HepG2 (cell line): ENCODE data around the gene MED9. TPM values are rescaled to one million over a fixed set of nuclear protein-coding genes. Genes with fewer than 3 reads are reported as not detected.

Experiments
- EZH2 ChIP-seq: conservative IDR thresholded peaks from 2 replicates; pipeline ENCODE4 v1.6.1; 2012; ENCODE audit warnings: mild to moderate bottlenecking, low read depth, low read length, moderate library complexity
- MEIS2 ChIP-seq: sonication (generic); formaldehyde crosslinking; IDR thresholded peaks from 2 replicates; pipeline ENCODE4 v1.9.0; 2021; ENCODE audit warnings: mild to moderate bottlenecking, missing genetic modification reagents
- MYC ChIP-seq: sonication (generic); formaldehyde crosslinking; IDR thresholded peaks from 2 replicates; pipeline ENCODE4 v1.9.0; 2021; ENCODE audit warnings: missing genetic modification reagents, borderline replicate concordance
- NFRKB ChIP-seq: fragments of 450-650 bp; IDR thresholded peaks from 2 replicates; pipeline ENCODE4 v1.6.1; 2017
- RERE ChIP-seq: IDR thresholded peaks from 2 replicates; pipeline ENCODE4 v1.6.1; 2016; ENCODE audit warnings: low read depth, missing genetic modification reagents, missing compliant biosample characterization
- STAT6 ChIP-seq: sonication (generic); formaldehyde crosslinking; IDR thresholded peaks from 2 replicates; pipeline ENCODE4 v1.4.0; 2020; ENCODE audit warnings: missing genetic modification reagents, mild to moderate bottlenecking, borderline replicate concordance
- ZFP90 ChIP-seq: sonication (generic); formaldehyde crosslinking; IDR thresholded peaks from 2 replicates; pipeline ENCODE4 v1.8.0; 2022; ENCODE audit warnings: missing genetic modification reagents, mild to moderate bottlenecking, inconsistent platforms, borderline replicate concordance
- ZHX1 ChIP-seq: sonication (generic); formaldehyde crosslinking; IDR thresholded peaks from 2 replicates; pipeline ENCODE4 v1.8.1; 2022; ENCODE audit warnings: low read depth, mild to moderate bottlenecking, missing genetic modification reagents
- ZNF292 ChIP-seq: sonication (generic); formaldehyde crosslinking; IDR thresholded peaks from 2 replicates; pipeline ENCODE4 v1.8.1; 2022; ENCODE audit warnings: mild to moderate bottlenecking, low read depth, missing genetic modification reagents, borderline replicate concordance
- ZNF343 ChIP-seq: sonication (generic); formaldehyde crosslinking; IDR thresholded peaks from 2 replicates; pipeline ENCODE4 v1.4.0; 2020; ENCODE audit warnings: mild to moderate bottlenecking, missing genetic modification reagents
- ZNF383 ChIP-seq: sonication (generic); formaldehyde crosslinking; IDR thresholded peaks from 2 replicates; pipeline ENCODE4 v1.4.0; 2020; ENCODE audit warnings: missing genetic modification reagents, mild to moderate bottlenecking, borderline replicate concordance
- polyA plus RNA-seq, 8 experiments: library from polyadenylated mRNA; depleted of rRNA in 3 of 8; stranded (reverse) in 7 of 8; unstranded in 1 of 8; fragments of >200 nt; fragmentation: Illumina TruSeq in 4 of 8; extraction: Trizol in 4 of 8; gene quantifications; 2 replicates each; pipeline versions ENCODE4 v1.2.1 to v1.2.3, GENCODE V29; 2011 to 2016; ENCODE audit warnings: low read depth in 4 of 8, missing spikeins in 1 of 8, mixed read lengths in 1 of 8; ENCODE audit not compliant: insufficient read depth in 1 of 8
- total RNA-seq, 5 experiments: library from RNA; depleted of rRNA; stranded (reverse); fragments of >200 nt; fragmentation: Illumina TruSeq; extraction: Trizol; gene quantifications; 2 replicates each; pipeline ENCODE4 v1.2.3, GENCODE V29; 2016; ENCODE audit warnings: low read depth in 1 of 5
- TF ChIP-seq, protein P1 (sequence below): sonication (generic); formaldehyde crosslinking; IDR thresholded peaks from 2 replicates; pipeline ENCODE4 v1.8.0; 2022; ENCODE audit warnings: missing genetic modification reagents, mild to moderate bottlenecking, moderate library complexity, borderline replicate concordance

Gene MED9
- total and polyA plus RNA-seq, 2 of the 13 experiments (the other 11 are each of a cell fraction or from before 2014, with no cell fraction given): 11.9 to 15.1 TPM

DNA sequence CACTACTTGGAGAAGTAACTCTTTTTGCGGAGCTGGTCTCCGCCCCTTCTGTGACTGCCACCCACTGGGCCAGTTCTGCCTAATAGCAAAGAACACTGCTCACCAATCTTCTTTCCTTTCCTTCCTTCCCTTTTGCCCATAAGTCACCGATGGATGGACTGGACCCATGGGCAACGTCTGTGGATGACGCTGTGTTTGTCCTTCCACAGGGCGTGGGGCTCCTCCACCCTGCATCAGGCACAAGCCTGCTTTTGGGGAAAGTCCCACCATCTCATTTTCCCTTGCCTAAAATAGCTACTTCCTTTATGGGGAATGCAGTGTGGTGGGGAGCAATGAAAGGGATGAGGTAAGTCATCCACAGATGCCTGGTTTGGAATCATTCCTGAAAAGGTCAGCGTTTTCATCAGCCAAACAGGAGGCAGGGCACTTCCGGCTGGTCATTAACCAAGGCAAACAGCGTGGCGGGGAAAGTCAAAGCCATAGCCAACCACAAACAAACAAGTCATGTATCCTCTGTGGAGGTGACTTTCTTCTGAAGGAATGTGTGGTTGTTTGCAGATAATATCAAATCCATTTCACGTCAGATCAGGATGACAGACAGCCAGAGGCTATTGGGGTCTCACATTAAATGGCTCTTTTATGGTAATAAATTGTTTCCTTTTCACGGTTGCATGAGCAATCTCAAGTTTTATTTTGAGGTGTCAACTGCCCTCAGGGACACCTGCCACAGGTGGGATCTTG lies 30.7 kb upstream of the MED9 start (continued):
- TF ChIP-seq RERE (CRISPR knock-in tag) (peak; percentile 95), MYC (peak; percentile 75), ZFP90 (0 out of 2 replicates have a peak, but pooled peaks have one; percentile 57), ZNF292 (CRISPR knock-in tag) (peak; percentile 53; the same call in 1 of the 2 replicates), EZH2 (no peak), MEIS2 (CRISPR knock-in tag) (peak; percentile 97), STAT6 (CRISPR knock-in tag) (no peak), ZNF343 (CRISPR knock-in tag) (no peak), NFRKB (no peak), ZNF383 (CRISPR knock-in tag) (no peak), ZHX1 (CRISPR knock-in tag) (0 out of 2 replicates have a peak, but pooled peaks have one; percentile 77)
- TF ChIP-seq, protein P1, sequence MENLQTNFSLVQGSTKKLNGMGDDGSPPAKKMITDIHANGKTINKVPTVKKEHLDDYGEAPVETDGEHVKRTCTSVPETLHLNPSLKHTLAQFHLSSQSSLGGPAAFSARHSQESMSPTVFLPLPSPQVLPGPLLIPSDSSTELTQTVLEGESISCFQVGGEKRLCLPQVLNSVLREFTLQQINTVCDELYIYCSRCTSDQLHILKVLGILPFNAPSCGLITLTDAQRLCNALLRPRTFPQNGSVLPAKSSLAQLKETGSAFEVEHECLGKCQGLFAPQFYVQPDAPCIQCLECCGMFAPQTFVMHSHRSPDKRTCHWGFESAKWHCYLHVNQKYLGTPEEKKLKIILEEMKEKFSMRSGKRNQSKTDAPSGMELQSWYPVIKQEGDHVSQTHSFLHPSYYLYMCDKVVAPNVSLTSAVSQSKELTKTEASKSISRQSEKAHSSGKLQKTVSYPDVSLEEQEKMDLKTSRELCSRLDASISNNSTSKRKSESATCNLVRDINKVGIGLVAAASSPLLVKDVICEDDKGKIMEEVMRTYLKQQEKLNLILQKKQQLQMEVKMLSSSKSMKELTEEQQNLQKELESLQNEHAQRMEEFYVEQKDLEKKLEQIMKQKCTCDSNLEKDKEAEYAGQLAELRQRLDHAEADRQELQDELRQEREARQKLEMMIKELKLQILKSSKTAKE (CRISPR knock-in tag): peak; percentile 96
